Cardiac septum (tissue), 1 donor: ENCODE data around the gene LDHA. TPM values are rescaled to one million over a fixed set of nuclear protein-coding genes. Genes with fewer than 3 reads are reported as not detected.
"Not testable (repeated sequence)": the region's sequence is repeated elsewhere in the genome, so short reads cannot be mapped to it uniquely, and the experiment has no call there.

Experiments used
- DNase-seq: peaks from one replicate; pipeline ENCODE4 v3.0.0-alpha.2; 2020; ENCODE audit warnings: low spot score
- intact Hi-C: fragments of 100-400 bp; cut with DNase I; formaldehyde crosslinking; loops from one replicate; pipeline ENCODE4 v1.14.0; 2022
- total RNA-seq: library from RNA; stranded (reverse); fragmentation: NEBNext Ultra II Directional; extraction: Animal tissue kit (Norgen Biotek cat#: 25700); gene quantifications from one replicate; pipeline ENCODE4 v1.2.1, GENCODE V29; 2021
- donor health status: DM: no; HTN: no; CAD: no.

Gene LDHA
- total RNA-seq, 1 donor from 2014 or later: 329 TPM

DNA sequence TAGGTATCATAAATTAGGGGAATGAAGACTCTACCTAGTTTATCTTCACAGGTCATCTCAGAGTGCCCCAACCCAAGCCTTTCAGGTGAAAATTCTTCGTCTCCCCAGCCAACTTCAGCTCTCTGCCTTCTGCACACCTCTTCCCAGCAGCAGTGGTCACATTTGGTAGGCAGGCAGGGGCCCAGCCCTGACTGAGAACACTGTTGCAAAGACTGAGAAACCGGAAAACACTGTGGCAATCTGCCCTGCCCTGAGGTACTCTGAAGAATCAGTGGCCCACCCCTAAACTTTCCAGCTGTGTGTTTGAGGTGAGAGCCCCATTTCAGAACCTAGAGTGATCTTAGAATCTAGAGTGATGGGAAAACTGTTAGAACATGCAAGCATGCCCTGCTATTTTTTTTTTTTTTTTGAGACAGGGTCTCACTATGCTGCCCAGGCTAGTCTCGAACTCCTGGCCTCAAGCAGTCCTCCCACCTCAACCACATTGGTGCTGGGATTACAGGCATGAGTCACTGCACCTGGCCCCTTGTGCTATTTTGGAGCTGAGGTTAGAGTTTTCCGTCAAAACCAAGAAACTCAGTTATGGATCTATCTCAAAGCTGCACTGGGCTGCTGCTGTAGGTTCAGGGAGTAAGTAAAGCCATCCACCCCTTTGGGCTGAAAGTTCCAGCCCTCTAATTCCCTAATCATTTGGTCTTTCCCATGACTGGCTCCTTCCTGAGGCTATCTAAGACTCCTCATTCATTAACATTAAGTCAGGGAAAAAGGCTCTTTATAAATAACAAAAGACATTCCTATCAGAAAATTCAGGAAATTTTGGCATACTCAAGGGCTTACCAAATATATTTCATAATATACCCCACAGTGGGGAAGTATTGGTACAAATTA lies 1.7 kb upstream of the LDHA start:
- no peak for DNase-seq
- intact Hi-C loops: loop anchor here (10.0 kb wide), 1 partner anchor 312 kb away; no protein-coding TSS in a partner anchor

DNA sequence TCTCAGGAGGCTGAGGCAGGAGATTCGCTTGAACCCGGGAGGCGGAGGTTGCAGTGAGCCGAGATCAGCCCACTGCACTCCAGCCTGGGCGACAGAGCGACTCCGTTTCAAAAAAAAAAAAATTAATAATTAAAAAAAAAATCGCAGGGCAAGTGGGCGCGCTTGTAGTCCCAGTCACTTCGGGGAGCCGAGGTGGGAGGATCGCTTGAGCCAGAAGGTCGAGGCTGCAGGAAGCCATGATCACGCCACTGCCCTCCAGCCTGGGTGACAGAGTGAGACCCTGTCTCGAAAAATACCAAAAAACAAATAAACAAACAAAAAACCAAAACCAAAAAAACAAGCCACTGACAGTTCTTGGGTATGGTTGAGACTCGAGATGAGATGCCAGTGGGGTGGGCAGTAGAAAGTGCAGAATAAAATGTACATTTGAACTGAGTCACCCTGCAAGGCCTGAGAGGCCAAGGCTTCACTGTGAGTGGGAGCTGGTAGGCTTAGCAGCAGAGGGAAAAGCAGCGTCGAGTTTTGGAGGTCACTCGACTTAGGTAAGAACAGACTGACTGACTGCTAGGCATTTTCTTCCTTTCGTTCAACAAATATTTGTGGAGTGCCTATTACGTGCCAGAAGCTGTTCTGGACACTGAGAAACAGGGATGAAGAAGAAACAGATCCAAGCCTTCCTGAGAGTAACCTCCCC lies 635 bp upstream of the LDHA start:
- no peak for DNase-seq
- intact Hi-C loops: loop anchor here (1.0 to 10.0 kb wide), 2 partner anchors 9 to 311 kb away; no protein-coding TSS in a partner anchor

DNA sequence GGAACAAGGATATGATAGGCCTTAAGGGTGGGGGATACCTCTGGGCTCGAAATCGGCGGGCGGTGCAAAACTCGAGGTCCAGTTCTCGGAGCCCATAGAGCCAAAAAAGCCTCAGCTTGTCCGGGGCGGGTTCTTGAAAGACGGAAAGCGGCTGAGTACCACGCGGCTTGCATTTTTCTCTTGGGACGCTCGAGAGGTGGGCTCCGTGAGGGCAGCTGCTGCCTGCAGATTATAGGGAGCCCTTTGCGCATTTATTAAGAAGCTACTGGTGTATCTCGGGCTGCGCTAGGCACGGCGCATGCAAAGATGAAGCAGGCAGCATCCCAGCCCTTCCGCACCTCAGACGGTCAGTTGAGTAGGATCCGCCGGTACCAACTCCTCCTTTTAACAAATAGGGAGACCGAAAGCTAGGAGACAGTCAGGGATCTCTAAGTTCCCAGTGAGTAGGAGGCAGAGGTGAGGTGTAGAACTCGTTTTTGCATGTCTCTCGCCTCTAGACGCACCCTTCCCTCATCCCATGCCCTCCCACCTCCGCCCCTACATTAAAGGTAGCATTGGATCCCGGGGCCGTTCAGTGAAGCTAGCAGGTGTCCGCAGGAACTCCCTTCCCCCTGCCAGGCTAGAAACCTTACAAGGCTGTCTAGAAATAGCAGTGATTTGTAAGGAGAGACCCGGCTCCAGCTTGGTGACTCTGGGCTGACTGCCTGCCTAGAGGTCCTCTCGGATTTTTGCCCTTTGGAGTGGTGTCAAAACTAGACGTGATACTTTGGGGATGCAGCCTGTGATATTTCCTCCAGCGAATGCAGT lies 768 bp downstream of the LDHA start:
- DNase-seq: no peak
- intact Hi-C loops: loop anchor here (1.0 to 10.0 kb wide), 2 partner anchors 11 to 310 kb away; no protein-coding TSS in a partner anchor

- peak; percentile 99 for DNase-seq
- intact Hi-C loops: loop anchor here (1.0 to 10.0 kb wide), 2 partner anchors 74 to 309 kb away; partner anchors contain the start of genes GTF2H1 and HPS5
These were observed 1.6 kb downstream of the LDHA start for GRCh38 chr11:18395735-18396504.

GRCh38 chr11:18397921-18398320 lies 3.6 kb downstream of the LDHA start:
- no peak for DNase-seq
- intact Hi-C loops: loop anchor here (10.0 kb wide), 1 partner anchor 307 kb away; no protein-coding TSS in a partner anchor

- DNase-seq, intact Hi-C loops: not testable (repeated sequence)
These were observed 6.7 kb downstream of the LDHA start for GRCh38 chr11:18401077-18401476.

- intact Hi-C loops: no loop called here
- no peak for DNase-seq
These were observed 9.7 kb downstream of the LDHA start for GRCh38 chr11:18404062-18404461.

- DNase-seq, intact Hi-C loops: not testable (repeated sequence)
These were observed 13.0 kb downstream of the LDHA start for GRCh38 chr11:18407400-18407799.

DNA sequence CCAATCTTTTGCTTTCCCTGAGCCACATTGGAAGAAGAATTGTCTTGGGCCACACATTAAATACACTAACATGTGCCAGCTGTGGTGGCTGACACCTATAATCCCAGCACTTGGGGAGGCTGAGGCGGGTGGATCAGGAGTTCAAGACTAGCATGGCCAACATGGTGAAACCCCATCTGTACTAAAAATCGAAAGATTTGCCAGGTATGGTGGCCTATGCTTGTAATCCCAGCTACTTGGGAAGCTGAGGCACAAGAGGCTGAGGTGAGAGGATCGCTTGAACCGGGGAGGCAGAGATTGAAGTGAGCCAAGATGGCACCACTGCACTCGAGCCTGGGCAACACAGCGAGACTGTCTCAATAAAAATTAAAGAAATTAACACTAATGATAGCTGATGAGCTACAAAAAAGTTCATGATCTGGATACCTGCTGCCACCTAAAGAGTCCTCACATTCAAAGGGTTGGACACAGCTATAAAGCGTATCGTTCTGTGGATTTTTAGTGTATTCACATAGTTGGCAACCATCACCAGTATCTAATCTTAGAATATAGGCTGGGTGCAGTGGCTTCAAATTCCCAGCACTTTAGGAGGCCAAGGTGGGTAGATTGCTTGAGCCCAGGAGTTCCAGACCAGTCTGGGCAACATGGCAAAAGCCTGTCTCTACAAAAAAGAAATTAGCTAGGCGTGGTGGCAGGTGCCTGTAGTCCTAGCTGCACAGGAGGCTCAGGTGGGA lies 14.4 kb downstream of the LDHA start:
- DNase-seq: no peak
- intact Hi-C loops: no loop called here

GRCh38 chr11:18416459-18416858 lies 22.1 kb downstream of the LDHA start:
- DNase-seq: no peak
- intact Hi-C loops: no loop called here

GRCh38 chr11:18419040-18419439 lies 24.7 kb downstream of the LDHA start:
- no peak for DNase-seq
- intact Hi-C loops: no loop called here

DNA sequence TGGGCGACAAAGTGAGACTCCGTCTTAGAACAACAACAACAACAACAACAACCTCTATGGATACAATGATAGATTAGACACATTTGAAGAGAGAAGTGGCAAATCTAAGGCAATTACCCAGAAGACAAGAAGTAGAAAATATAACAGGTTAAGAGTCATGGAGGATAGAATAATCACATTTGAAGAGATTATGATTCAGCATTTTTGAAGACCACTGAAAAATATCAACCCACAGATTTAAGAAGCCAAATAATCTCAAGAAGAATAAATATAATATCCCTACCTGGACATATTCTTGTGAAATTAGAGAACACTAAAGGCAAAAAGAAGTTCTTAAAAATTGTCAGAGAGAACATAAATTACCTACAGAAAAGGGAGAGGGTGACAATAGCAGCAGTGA lies 25.7 kb downstream of the LDHA start:
- intact Hi-C loops: no loop called here

GRCh38 chr11:18427240-18427639 lies 32.9 kb downstream of the LDHA start:
- no peak for DNase-seq
- intact Hi-C loops: no loop called here

More for the DNA sequence above, 25.7 kb downstream of the LDHA start:
- no peak for DNase-seq

DNA sequence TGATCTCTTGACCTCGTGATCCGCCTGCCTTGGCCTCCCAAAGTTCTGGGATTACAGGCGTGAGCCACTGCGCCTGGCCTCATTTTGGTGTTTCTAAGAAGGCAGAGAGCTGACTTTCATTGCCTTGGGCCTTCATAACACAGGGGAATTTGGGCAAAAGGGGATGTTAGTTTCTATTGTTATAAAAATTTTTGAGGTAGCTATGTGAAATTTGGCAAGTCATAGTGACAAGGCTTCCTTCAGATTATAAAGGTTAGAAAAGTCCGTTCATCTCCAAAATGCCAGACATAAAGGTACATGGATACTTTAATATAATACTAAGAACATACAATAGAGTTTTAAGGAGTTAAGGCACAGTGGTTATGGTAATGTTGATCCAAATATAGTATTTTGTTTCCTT lies 35.0 kb downstream of the LDHA start:
- no peak for DNase-seq
- intact Hi-C loops: no loop called here

DNA sequence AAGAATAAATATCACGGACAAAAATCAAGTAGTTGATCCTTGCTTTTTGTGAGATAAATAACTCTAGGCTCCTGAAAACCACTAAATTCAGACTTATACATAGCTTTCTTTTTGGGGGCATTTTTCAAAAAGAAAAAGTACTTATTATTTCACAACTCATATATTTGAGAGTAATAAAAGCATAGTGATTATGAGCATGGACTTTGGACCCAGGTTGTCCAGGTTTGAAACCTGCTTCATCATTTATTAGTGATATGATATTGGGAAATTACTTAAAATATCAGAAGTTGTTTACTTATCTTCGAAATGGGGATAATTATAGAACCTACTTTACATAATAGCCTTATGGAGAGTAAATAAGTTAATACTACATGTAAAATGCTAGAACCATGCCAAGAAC lies 44.3 kb downstream of the LDHA start:
- no peak for DNase-seq
- intact Hi-C loops: no loop called here

DNA sequence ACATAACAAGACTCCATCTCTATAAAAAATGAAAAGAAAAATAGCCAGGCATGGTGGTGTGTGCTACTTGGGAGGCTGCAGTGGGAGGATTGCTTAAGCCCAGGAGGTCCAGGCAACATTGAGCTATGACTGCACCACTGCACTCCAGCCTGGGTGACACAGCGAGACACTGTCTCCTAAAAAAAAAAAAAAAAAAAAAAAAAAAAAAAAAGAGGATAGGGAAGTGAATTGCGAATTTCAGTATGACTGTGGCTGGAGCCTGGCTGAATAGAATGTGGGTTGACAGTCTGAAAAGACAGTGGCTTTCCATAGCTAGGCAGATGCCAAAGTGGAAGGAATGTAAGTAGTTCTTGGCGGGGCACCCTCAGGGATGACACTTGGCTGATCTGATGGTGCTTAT lies 54.9 kb downstream of the LDHA start:
- intact Hi-C loops: no loop called here
- DNase-seq: no peak

DNA sequence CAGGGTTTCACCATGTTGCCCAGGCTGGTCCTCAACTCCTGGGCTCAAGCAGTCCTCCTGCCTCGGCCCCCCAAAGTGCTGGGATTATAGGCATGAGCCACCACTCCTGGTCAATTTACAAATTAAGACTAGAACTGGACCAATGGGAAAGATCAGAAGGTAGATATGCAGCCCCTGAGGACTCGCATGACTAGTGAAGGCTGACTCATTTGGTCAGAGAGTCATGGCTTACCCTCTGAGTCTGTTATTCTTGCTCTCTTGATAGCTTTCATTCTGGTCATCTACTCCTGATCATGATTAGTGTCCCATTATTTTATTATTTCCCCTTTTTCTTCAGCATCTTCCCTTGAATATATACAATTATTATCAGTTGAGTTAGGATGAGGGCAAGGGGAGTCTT lies 58.6 kb downstream of the LDHA start:
- intact Hi-C loops: no loop called here
- no peak for DNase-seq

- DNase-seq: no peak
- intact Hi-C loops: no loop called here
These were observed 61.5 kb downstream of the LDHA start, which contains the start of gene LDHAL6A for GRCh38 chr11:18455686-18456372. Gene LDHAL6A, plus strand, starts transcription at chr11:18455856. Its CDS starts 825 bp downstream, at chr11:18456681.
